ENCODE data around the gene GREB1L. TPM values are rescaled to one million over a fixed set of nuclear protein-coding genes. Genes with fewer than 3 reads are reported as not detected.

The GREB1L gene
- total RNA-seq, 3 donors from 2014 or later = 0.26 to 1.0 (median 0.29) TPM

DNA sequence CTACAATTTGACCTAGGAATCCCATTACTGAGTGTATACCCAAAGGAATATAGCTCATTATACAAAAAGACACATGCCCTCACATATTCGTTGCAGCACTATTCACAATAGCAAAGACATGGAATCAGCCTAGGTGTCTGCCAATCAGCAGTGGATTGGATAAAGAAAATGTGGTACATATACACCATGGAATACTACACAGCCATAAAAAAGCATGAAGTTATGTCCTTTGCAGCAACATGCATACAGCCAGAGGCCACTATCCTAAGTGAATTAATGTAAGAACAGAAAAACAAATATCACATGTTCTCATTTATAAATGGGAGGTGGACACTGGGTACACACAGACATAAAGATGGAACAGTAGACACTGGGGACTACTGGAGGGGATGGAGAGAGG lies 54.0 kb downstream of the GREB1L start:
- DNase-seq (no peak), ATAC-seq (no peak)
- Histone ChIP-seq H3K36me3 (ENCODE audit: low read depth) (no peaks in the 10 kb centered on the region), H3K4me1 (ENCODE audit: low read depth) (no peaks in the 10 kb centered on the region), H3K4me3 (no peak overlapping the region), H3K9me3 (no peaks in the 10 kb centered on the region)
- TF ChIP-seq, protein P1, sequence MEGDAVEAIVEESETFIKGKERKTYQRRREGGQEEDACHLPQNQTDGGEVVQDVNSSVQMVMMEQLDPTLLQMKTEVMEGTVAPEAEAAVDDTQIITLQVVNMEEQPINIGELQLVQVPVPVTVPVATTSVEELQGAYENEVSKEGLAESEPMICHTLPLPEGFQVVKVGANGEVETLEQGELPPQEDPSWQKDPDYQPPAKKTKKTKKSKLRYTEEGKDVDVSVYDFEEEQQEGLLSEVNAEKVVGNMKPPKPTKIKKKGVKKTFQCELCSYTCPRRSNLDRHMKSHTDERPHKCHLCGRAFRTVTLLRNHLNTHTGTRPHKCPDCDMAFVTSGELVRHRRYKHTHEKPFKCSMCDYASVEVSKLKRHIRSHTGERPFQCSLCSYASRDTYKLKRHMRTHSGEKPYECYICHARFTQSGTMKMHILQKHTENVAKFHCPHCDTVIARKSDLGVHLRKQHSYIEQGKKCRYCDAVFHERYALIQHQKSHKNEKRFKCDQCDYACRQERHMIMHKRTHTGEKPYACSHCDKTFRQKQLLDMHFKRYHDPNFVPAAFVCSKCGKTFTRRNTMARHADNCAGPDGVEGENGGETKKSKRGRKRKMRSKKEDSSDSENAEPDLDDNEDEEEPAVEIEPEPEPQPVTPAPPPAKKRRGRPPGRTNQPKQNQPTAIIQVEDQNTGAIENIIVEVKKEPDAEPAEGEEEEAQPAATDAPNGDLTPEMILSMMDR (IDR thresholded peaks at IDR 0.05) = no peak
- intact Hi-C loops (cut with DNase I, micrococcal nuclease) = no loop called here

DNA sequence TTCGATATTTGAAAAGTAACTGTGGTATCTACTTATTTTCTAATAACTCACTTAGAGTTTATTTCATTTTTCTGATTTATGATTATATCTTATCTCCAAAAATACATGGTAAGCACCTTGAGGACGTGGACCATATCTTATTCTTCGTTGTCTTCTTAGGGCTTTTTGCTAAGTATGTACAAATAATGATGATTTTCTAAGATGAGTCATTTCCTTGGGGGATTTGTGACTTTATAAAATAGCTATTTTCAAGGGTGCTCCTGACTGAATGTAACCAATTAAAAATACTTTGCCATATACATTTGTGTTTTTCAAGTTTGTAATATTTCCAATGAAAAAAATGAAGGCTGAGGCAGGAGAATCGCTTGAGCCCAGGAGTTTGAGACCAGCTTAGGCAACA lies 56.3 kb downstream of the GREB1L start:
- intact Hi-C loops (cut with DNase I, micrococcal nuclease) = no loop called here
- H3K4me3 ChIP-seq = no peak overlapping the region
- TF ChIP-seq, protein P1 (IDR thresholded peaks at IDR 0.05) = no peak
- ATAC-seq = no peak
- no peaks in the 10 kb centered on the region for H3K4me1 ChIP-seq (ENCODE audit: low read depth)
- H3K9me3 ChIP-seq = no peaks in the 10 kb centered on the region
- DNase-seq = no peak
- H3K36me3 ChIP-seq (ENCODE audit: low read depth) = no peaks in the 10 kb centered on the region

DNA sequence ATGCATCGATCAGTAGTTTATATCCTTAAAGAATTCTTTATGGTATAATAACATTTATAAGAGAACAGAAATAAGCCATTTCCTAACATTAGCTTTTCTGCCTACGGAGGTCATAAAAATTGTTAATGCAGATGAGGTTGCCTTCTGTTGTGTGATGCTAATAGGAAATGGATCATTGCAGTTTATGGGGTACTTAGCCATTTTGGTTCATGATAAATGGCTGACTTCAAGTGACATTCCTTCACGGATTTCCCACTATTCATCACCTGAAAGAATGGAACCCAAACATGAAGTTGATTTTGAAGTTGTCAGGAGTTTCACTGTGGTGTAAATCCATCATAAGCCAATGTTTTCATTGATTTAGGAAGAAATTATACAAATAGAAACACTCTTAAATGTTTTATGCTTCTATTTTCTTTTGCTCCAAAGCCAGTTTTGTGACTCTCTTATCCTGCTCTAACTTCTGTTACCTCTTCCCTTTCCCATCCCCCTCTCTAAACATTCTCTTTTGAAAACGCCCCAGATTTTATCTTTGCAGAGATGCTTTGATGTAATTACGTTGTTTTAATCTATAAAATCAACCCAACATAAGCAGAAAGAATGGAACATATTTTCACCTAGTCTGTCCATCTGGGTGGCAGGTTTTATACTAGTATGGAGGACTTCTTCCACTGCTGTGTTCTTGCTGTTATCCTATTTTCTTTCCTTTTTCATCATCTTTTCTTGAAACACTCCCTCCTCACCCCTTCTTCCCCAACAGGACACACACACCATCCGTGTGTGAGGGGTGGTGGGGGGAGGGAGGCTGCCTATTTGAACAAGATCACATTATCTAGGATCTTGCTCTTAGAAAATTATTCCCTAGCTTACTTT lies 58.2 kb downstream of the GREB1L start:
- Histone ChIP-seq H3K4me3 (no peak overlapping the region), H3K9me3 (no peaks in the 10 kb centered on the region), H3K4me1 (ENCODE audit: low read depth) (no peaks in the 10 kb centered on the region), H3K36me3 (ENCODE audit: low read depth) (no peaks in the 10 kb centered on the region)
- ATAC-seq (no peak), DNase-seq (no peak)
- TF ChIP-seq, protein P1 (IDR thresholded peaks at IDR 0.05) = no peak
- intact Hi-C loops (cut with DNase I, micrococcal nuclease) = no loop called here

DNA sequence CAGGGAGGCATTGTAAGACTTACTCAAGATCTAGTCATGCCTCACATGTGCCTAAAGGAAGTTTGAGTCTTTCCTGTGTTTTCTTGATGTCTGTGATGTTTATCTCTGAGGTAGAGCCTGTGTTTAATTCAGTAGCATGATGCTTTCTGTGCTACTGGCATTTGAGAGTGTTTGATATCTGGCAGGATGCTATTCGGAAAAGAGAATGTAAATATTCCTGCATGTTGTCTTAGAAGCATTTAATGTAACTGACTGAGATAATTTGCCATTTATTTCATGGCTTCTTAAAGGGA lies 58.8 kb downstream of the GREB1L start:
- Histone ChIP-seq H3K9me3 (no peaks in the 10 kb centered on the region), H3K4me1 (ENCODE audit: low read depth) (no peaks in the 10 kb centered on the region), H3K4me3 (no peak overlapping the region), H3K36me3 (ENCODE audit: low read depth) (no peaks in the 10 kb centered on the region)
- intact Hi-C loops (cut with DNase I, micrococcal nuclease) = no loop called here
- no peak for DNase-seq
- TF ChIP-seq, protein P1 (IDR thresholded peaks at IDR 0.05) = no peak
- ATAC-seq = no peak

DNA sequence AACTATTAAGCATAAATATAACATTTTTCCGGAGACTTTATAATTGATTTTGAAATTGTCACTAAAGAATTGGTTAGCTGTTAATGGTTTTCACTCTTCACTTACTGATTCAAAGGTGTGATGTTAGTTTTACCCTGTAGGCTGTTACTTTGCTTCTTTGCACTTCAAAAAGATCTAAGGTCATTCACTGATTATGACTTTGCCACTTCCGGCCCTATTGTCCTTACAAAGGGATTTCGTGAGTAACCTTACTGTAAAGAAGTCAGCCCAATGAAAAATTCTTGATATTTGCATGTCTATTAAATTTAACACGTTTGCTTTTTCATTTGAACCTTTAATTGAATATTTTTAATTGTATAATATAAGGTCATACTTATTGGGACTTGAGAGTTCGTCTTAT lies 61.4 kb downstream of the GREB1L start:
- TF ChIP-seq, protein P1 (IDR thresholded peaks at IDR 0.05) = no peak
- ATAC-seq (no peak), DNase-seq (no peak)
- H3K4me1 ChIP-seq (ENCODE audit: low read depth) = no peaks in the 10 kb centered on the region
- H3K36me3 ChIP-seq (ENCODE audit: low read depth) = no peaks in the 10 kb centered on the region
- no peak overlapping the region for H3K4me3 ChIP-seq
- intact Hi-C loops (cut with DNase I, micrococcal nuclease) = no loop called here
- H3K9me3 ChIP-seq = no peaks in the 10 kb centered on the region

Data from mucosa of descending colon (tissue), 3 donors.